ENCODE measurements around the gene SELP. TPM values are rescaled to one million over a fixed set of nuclear protein-coding genes. Genes with fewer than 3 reads are reported as not detected.

The SELP gene
- total RNA-seq (2013): 1.4 TPM
- polyA plus RNA-seq (1 to 10 TPM in 1 of 3 donors, under 1 TPM in 2; 0.84 to 1.4 (median 0.85) TPM), polyA minus RNA-seq (0.48 and 0.69 TPM in 2 replicates), total RNA-seq (0 to 2.4 (median 0.74) reads per million in 11 experiments)

GRCh38 chr1:169630006-169630405 is at the start of gene SELP:
SELP (minus strand) TSS chr1:169630124; CDS start chr1:169630074, 50 bp downstream.
- no peak for TF ChIP-seq CTCF (IDR thresholded peaks at IDR 0.05)
- Histone ChIP-seq H3K27ac (ENCODE audit: low read depth in 1 of 2, low read length in 2 of 2) (no peak within 1 kb of the TSS), H3K4me3 (replicated peaks in 1 of 3; ENCODE audit: low read depth in 2 of 3, low read length in 3 of 3) (no peak within 1 kb of the TSS), H3K9ac (ENCODE audit: insufficient read depth, low read length, poor library complexity, severe bottlenecking) (no peak within 1 kb of the TSS), H2AFZ (ENCODE audit: insufficient read depth, low read depth, low read length, poor library complexity, severe bottlenecking) (no peak within 1 kb of the TSS), H4K20me1 (ENCODE audit: insufficient read depth, low read length) (no peaks in the 10 kb centered on the region), H3K4me2 (replicated peaks; ENCODE audit: extremely low read depth, low read length, poor library complexity, severe bottlenecking) (no peak within 1 kb of the TSS), H3K4me1 (ENCODE audit: control insufficient read depth in 1 of 2, insufficient read depth in 2 of 2, low read length in 2 of 2) (peaks cover 25 to 26% of the 10 kb centered on the region in 2 donors), H3K27me3 (ENCODE audit: control insufficient read depth in 2 of 2, insufficient read depth in 2 of 2, low read length in 2 of 2) (no peaks in the 10 kb centered on the region), H3K36me3 (replicated peaks in 1 of 2; ENCODE audit: control insufficient read depth in 1 of 2, insufficient read depth in 2 of 2, low read length in 2 of 2) (no peaks in the 10 kb centered on the region), H3K9me3 (replicated peaks in 1 of 2; ENCODE audit: control insufficient read depth in 1 of 2, insufficient read depth in 1 of 2, low read length in 2 of 2) (peaks cover 20% of the 10 kb centered on the region in 2 donors), H3K79me2 (ENCODE audit: insufficient read depth, low read length) (no peaks in the 10 kb centered on the region)
- DNase-seq: no peak
- H3K36me3 Mint-ChIP-seq: peaks cover 3 to 9% of the 10 kb centered on the region in 2 donors
- peaks cover 39% of the 10 kb centered on the region for H3K4me1 Mint-ChIP-seq
- H3K9me3 Mint-ChIP-seq: peaks cover 17 to 27% (median 24%) of the 10 kb centered on the region in 7 donors
- no peak within 1 kb of the TSS for H3K27ac Mint-ChIP-seq
- peaks cover 0 to 6% (median 0%) of the 10 kb centered on the region in 3 donors for H3K27me3 Mint-ChIP-seq (ENCODE audit: low read depth in 3 of 3)
- intact Hi-C loops (cut with micrococcal nuclease): no loop called here
- no peak within 1 kb of the TSS for H3K4me3 Mint-ChIP-seq
- WGBS (ENCODE audit: insufficient coverage): no CpG with 5 or more reads among the region's 1 CpG

DNA sequence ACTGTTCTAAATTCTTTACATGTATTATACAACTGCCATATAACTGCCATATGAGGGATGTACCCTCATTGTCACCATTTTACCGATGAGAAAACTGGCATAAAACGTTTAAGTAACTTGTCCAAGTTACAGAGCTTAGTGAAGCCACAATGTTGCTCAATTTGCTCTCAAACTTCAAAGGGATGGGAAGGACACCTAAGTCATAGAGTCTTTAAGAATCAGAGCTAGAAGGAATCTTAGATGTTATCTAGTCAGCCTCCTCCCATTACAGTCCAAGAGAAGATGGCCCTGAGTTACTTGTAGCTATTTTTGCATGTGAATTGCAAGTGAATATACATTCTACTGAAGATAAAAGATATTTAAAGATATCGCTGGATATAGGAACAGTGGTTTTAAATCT is 49.8 kb upstream of the SELP start:
- Mint-ChIP-seq H3K4me3 (no peak overlapping the region), H3K9me3 (no peaks in the 10 kb centered on the region), H3K4me1 (peaks cover 24% of the 10 kb centered on the region), H3K27me3 (ENCODE audit: low read depth in 3 of 3) (peaks cover 0 to 2% (median 0%) of the 10 kb centered on the region in 3 donors), H3K27ac (no peak overlapping the region), H3K36me3 (no peaks in the 10 kb centered on the region)
- Histone ChIP-seq H3K4me3 (replicated peaks in 1 of 3; ENCODE audit: low read depth in 2 of 3, low read length in 3 of 3) (no peak overlapping the region), H3K4me1 (ENCODE audit: control insufficient read depth in 1 of 2, insufficient read depth in 2 of 2, low read length in 2 of 2) (peaks cover 18 to 24% of the 10 kb centered on the region in 2 donors), H3K79me2 (ENCODE audit: insufficient read depth, low read length) (no peaks in the 10 kb centered on the region), H3K9ac (ENCODE audit: insufficient read depth, low read length, poor library complexity, severe bottlenecking) (no peak overlapping the region), H3K36me3 (replicated peaks in 1 of 2; ENCODE audit: control insufficient read depth in 1 of 2, insufficient read depth in 2 of 2, low read length in 2 of 2) (no peaks in the 10 kb centered on the region), H2AFZ (ENCODE audit: insufficient read depth, low read depth, low read length, poor library complexity, severe bottlenecking) (no peak overlapping the region), H3K4me2 (replicated peaks; ENCODE audit: extremely low read depth, low read length, poor library complexity, severe bottlenecking) (no peak overlapping the region), H3K27me3 (ENCODE audit: control insufficient read depth in 2 of 2, insufficient read depth in 2 of 2, low read length in 2 of 2) (no peaks in the 10 kb centered on the region), H4K20me1 (ENCODE audit: insufficient read depth, low read length) (no peaks in the 10 kb centered on the region), H3K9me3 (replicated peaks in 1 of 2; ENCODE audit: control insufficient read depth in 1 of 2, insufficient read depth in 1 of 2, low read length in 2 of 2) (no peaks in the 10 kb centered on the region), H3K27ac (ENCODE audit: low read depth in 1 of 2, low read length in 2 of 2) (no peak overlapping the region)
- WGBS (ENCODE audit: insufficient coverage): 60% methylated on average over 2 of the region's 3 CpGs
- DNase-seq: no peak
- intact Hi-C loops (cut with micrococcal nuclease): no loop called here
- TF ChIP-seq CTCF (IDR thresholded peaks at IDR 0.05): no peak

Measured in CD14-positive monocyte (primary cell).